HepG2 (cell line): ENCODE results near the gene SBNO2. TPM values are rescaled to one million over a fixed set of nuclear protein-coding genes. Genes with fewer than 3 reads are reported as not detected.

ENCODE experiments used
- EED ChIP-seq: sonication (generic); formaldehyde crosslinking; IDR thresholded peaks from 2 replicates; pipeline ENCODE4 v1.5.0; 2020; ENCODE audit warnings: mild to moderate bottlenecking, missing genetic modification reagents
- ELF4 ChIP-seq: sonication (generic); formaldehyde crosslinking; IDR thresholded peaks from 2 replicates; pipeline ENCODE4 v1.5.0; 2020; ENCODE audit warnings: missing genetic modification reagents, mild to moderate bottlenecking, moderate library complexity, borderline replicate concordance
- FOXK1 ChIP-seq: sonication (generic); formaldehyde crosslinking; IDR thresholded peaks from 2 replicates; pipeline ENCODE4 v1.4.0; 2020; ENCODE audit warnings: low read depth, missing genetic modification reagents, borderline replicate concordance
- NFYC ChIP-seq: IDR thresholded peaks from 2 replicates; pipeline ENCODE4 v1.6.1; 2016; ENCODE audit warnings: missing genetic modification reagents, missing compliant biosample characterization
- ONECUT2 ChIP-seq: sonication (generic); formaldehyde crosslinking; IDR thresholded peaks from 2 replicates; pipeline ENCODE4 v1.4.0; 2020; ENCODE audit warnings: missing genetic modification reagents
- PHF20 ChIP-seq: sonication (generic); formaldehyde crosslinking; IDR thresholded peaks from 2 replicates; pipeline ENCODE4 v1.5.0; 2020; ENCODE audit warnings: mild to moderate bottlenecking, missing genetic modification reagents
- RCOR2 ChIP-seq: IDR thresholded peaks from 2 replicates; pipeline ENCODE4 v1.6.1; 2016; ENCODE audit warnings: missing biosample characterization, missing genetic modification reagents
- REL ChIP-seq: sonication (generic); formaldehyde crosslinking; conservative IDR thresholded peaks from 2 replicates; pipeline ENCODE4 v1.8.0; 2022; ENCODE audit warnings: mild to moderate bottlenecking, missing genetic modification reagents, moderate library complexity
- SIN3A ChIP-seq: IDR thresholded peaks from 2 replicates; pipeline ENCODE4 v1.6.1; 2011; ENCODE audit warnings: low read depth, mild to moderate bottlenecking, control low read depth, low read length, borderline replicate concordance
- ZBTB1 ChIP-seq: sonication (generic); formaldehyde crosslinking; IDR thresholded peaks from 2 replicates; pipeline ENCODE4 v1.4.0; 2020; ENCODE audit warnings: missing genetic modification reagents, borderline replicate concordance
- ZNF160 ChIP-seq: sonication (generic); formaldehyde crosslinking; IDR thresholded peaks from 2 replicates; pipeline ENCODE4 v1.8.0; 2022; ENCODE audit warnings: mild to moderate bottlenecking, inconsistent platforms, missing genetic modification reagents
- ZNF274 ChIP-seq: sonication (generic); formaldehyde crosslinking; IDR thresholded peaks from 2 replicates; pipeline ENCODE4 v1.5.1; 2020; ENCODE audit warnings: mild to moderate bottlenecking, missing genetic modification reagents
- ZNF317 ChIP-seq: sonication (generic); formaldehyde crosslinking; IDR thresholded peaks from 2 replicates; pipeline ENCODE4 v1.5.0; 2020; ENCODE audit warnings: mild to moderate bottlenecking, missing genetic modification reagents
- ZNF34 ChIP-seq: sonication (generic); formaldehyde crosslinking; IDR thresholded peaks from 2 replicates; pipeline ENCODE4 v1.4.0; 2020; ENCODE audit warnings: mild to moderate bottlenecking, missing genetic modification reagents, borderline replicate concordance
- ZNF564 ChIP-seq: sonication (generic); formaldehyde crosslinking; IDR thresholded peaks from 2 replicates; pipeline ENCODE4 v1.8.1; 2023; ENCODE audit warnings: mild to moderate bottlenecking, missing genetic modification reagents
- ZNF749 ChIP-seq: sonication (generic); formaldehyde crosslinking; IDR thresholded peaks from 2 replicates; pipeline ENCODE4 v1.8.0; 2022; ENCODE audit warnings: mild to moderate bottlenecking, missing genetic modification reagents, moderate library complexity, borderline replicate concordance
- ZNF781 ChIP-seq: sonication (generic); formaldehyde crosslinking; IDR thresholded peaks from 2 replicates; pipeline ENCODE4 v1.5.1; 2020; ENCODE audit warnings: borderline replicate concordance, mild to moderate bottlenecking, missing genetic modification reagents; ENCODE audit errors: not compliant biosample characterization
- ZNF792 ChIP-seq: IDR thresholded peaks from 2 replicates; pipeline ENCODE4 v1.6.1; 2016
- ZNF83 ChIP-seq: sonication (generic); formaldehyde crosslinking; IDR thresholded peaks from 2 replicates; pipeline ENCODE4 v1.4.0; 2020; ENCODE audit warnings: missing genetic modification reagents, mild to moderate bottlenecking, borderline replicate concordance
- ZSCAN29 ChIP-seq: sonication (generic); formaldehyde crosslinking; conservative IDR thresholded peaks from 2 replicates; pipeline ENCODE4 v1.4.0; 2020; ENCODE audit warnings: mild to moderate bottlenecking, missing genetic modification reagents
- polyA plus RNA-seq, 8 experiments: library from polyadenylated mRNA; depleted of rRNA in 3 of 8; stranded (reverse) in 7 of 8; unstranded in 1 of 8; fragments of >200 nt; fragmentation: Illumina TruSeq in 4 of 8; extraction: Trizol in 4 of 8; gene quantifications; 2 replicates each; pipeline versions ENCODE4 v1.2.1 to v1.2.3, GENCODE V29; 2011 to 2016; ENCODE audit warnings: low read depth in 4 of 8, missing spikeins in 1 of 8, mixed read lengths in 1 of 8; ENCODE audit not compliant: insufficient read depth in 1 of 8
- total RNA-seq, 5 experiments: library from RNA; depleted of rRNA; stranded (reverse); fragments of >200 nt; fragmentation: Illumina TruSeq; extraction: Trizol; gene quantifications; 2 replicates each; pipeline ENCODE4 v1.2.3, GENCODE V29; 2016; ENCODE audit warnings: low read depth in 1 of 5
- TF ChIP-seq, protein P1 (sequence below): sonication (generic); formaldehyde crosslinking; IDR thresholded peaks from 2 replicates; pipeline ENCODE4 v1.5.1; 2020; ENCODE audit warnings: mild to moderate bottlenecking, missing genetic modification reagents, moderate library complexity
- TF ChIP-seq, protein P2 (sequence below): IDR thresholded peaks from 2 replicates; pipeline ENCODE4 v1.6.1; 2012; ENCODE audit warnings: inconsistent platforms
- TF ChIP-seq, protein P3 (sequence below): sonication (generic); formaldehyde crosslinking; IDR thresholded peaks from 2 replicates; pipeline ENCODE4 v1.5.0; 2020; ENCODE audit warnings: mild to moderate bottlenecking, missing genetic modification reagents, borderline replicate concordance
- TF ChIP-seq, protein P4 (sequence below): sonication (generic); formaldehyde crosslinking; IDR thresholded peaks from 2 replicates; pipeline ENCODE4 v1.4.0; 2020; ENCODE audit warnings: missing genetic modification reagents, mild to moderate bottlenecking, borderline replicate concordance

SBNO2 gene
- total and polyA plus RNA-seq, 2 of the 13 experiments (the other 11 are each of a cell fraction or from before 2014, with no cell fraction given): 8.6 to 10.4 TPM

DNA sequence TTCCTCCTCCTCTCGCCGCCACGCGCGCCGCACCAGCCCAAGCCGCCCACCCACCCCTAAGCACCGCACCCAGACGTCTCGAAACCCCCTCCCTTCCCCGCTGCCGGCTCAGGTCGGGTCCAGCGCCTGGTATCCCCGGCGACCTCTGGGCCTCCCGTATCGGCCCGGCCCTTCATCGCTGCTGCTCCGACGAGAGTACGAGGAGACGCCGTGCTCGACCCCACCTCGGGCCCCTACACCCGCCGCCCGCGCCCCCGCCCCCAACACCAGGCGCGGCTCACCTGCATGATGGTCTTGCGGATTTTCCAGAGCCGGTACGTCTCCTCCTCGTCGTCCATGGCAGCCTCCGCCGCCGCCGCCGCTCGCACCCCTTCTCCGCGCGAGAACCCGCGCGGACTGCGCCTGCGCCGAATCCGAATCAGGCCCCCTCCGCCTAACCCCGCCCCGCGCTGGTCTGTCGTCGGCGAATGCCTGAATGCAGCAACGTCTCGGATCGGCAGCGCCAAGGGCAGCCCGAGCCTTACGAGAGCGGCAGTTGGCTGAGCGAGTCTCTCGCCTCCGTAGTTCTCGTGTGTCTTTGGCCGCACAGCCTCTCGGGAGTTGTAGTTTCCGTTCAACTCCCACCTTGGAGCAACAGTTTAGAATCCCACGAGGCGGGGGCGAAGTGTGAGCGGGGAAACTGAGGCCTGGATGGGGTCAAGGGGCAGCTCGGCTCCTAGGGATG lies 78.9 kb downstream of the SBNO2 start, which contains the start of gene POLR2E (continued):
- TF ChIP-seq, protein P1, sequence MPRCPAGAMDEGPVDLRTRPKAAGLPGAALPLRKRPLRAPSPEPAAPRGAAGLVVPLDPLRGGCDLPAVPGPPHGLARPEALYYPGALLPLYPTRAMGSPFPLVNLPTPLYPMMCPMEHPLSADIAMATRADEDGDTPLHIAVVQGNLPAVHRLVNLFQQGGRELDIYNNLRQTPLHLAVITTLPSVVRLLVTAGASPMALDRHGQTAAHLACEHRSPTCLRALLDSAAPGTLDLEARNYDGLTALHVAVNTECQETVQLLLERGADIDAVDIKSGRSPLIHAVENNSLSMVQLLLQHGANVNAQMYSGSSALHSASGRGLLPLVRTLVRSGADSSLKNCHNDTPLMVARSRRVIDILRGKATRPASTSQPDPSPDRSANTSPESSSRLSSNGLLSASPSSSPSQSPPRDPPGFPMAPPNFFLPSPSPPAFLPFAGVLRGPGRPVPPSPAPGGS (CRISPR knock-in tag): no peak; the same call in none of the 2 replicates
- peak; percentile 69 for TF ChIP-seq FOXK1
- TF ChIP-seq ZNF749 (CRISPR knock-in tag): no peak
- TF ChIP-seq EED: peak; percentile 80; the same call in 1 of the 2 replicates
- TF ChIP-seq, protein P2, sequence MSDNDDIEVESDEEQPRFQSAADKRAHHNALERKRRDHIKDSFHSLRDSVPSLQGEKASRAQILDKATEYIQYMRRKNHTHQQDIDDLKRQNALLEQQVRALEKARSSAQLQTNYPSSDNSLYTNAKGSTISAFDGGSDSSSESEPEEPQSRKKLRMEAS: no peak; the same call in 1 of the 2 replicates
- no peak for TF ChIP-seq ONECUT2 (CRISPR knock-in tag)
- TF ChIP-seq ZNF781 (CRISPR knock-in tag): no peak
- peak; percentile 85 for TF ChIP-seq NFYC
- 0 out of 2 replicates have a peak, but pooled peaks have one; percentile 41 for TF ChIP-seq ZNF564 (CRISPR knock-in tag)
- no peak; the same call in 1 of the 2 replicates for TF ChIP-seq ZNF274
- no peak for TF ChIP-seq ZNF83 (CRISPR knock-in tag)
- no peak for TF ChIP-seq SIN3A
- TF ChIP-seq ZBTB1 (CRISPR knock-in tag): no peak
- TF ChIP-seq, protein P3, sequence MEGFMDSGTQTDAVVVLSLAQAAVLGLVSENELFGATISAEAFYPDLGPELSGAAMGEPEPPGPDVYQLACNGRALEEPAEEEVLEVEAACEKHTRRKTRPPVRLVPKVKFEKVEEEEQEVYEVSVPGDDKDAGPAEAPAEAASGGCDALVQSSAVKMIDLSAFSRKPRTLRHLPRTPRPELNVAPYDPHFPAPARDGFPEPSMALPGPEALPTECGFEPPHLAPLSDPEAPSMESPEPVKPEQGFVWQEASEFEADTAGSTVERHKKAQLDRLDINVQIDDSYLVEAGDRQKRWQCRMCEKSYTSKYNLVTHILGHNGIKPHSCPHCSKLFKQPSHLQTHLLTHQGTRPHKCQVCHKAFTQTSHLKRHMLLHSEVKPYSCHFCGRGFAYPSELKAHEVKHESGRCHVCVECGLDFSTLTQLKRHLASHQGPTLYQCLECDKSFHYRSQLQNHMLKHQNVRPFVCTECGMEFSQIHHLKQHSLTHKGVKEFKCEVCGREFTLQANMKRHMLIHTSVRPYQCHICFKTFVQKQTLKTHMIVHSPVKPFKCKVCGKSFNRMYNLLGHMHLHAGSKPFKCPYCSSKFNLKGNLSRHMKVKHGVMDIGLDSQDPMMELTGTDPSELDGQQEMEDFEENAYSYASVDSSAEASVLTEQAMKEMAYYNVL (CRISPR knock-in tag): no peak
- no peak for TF ChIP-seq ZNF34 (CRISPR knock-in tag)
- TF ChIP-seq REL (CRISPR knock-in tag): no peak
- TF ChIP-seq, protein P4, sequence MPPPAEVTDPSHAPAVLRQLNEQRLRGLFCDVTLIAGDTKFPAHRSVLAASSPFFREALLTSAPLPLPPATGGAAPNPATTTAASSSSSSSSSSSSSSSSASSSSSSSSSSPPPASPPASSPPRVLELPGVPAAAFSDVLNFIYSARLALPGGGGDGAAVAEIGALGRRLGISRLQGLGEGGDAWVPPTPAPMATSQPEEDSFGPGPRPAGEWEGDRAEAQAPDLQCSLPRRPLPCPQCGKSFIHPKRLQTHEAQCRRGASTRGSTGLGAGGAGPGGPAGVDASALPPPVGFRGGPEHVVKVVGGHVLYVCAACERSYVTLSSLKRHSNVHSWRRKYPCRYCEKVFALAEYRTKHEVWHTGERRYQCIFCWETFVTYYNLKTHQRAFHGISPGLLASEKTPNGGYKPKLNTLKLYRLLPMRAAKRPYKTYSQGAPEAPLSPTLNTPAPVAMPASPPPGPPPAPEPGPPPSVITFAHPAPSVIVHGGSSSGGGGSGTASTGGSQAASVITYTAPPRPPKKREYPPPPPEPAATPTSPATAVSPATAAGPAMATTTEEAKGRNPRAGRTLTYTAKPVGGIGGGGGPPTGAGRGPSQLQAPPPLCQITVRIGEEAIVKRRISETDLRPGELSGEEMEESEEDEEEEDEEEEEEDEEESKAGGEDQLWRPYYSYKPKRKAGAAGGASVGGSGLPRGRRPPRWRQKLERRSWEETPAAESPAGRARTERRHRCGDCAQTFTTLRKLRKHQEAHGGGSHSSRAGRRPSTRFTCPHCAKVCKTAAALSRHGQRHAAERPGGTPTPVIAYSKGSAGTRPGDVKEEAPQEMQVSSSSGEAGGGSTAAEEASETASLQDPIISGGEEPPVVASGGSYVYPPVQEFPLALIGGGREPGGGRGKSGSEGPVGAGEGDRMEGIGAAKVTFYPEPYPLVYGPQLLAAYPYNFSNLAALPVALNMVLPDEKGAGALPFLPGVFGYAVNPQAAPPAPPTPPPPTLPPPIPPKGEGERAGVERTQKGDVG: no peak; the same call in 1 of the 2 replicates
- no peak for TF ChIP-seq RCOR2
- TF ChIP-seq ZNF317 (CRISPR knock-in tag): no peak
- no peak for TF ChIP-seq ZNF792 (CRISPR knock-in tag)
- no peak for TF ChIP-seq ZSCAN29 (CRISPR knock-in tag)
- peak; percentile 72; the same call in 1 of the 2 replicates for TF ChIP-seq ELF4 (CRISPR knock-in tag)
- peak; percentile 68; the same call in 1 of the 2 replicates for TF ChIP-seq PHF20
- TF ChIP-seq ZNF160 (CRISPR knock-in tag): no peak
